Natural killer cell (primary cell): ENCODE data around the gene ZNF518A. TPM values are rescaled to one million over a fixed set of nuclear protein-coding genes. Genes with fewer than 3 reads are reported as not detected.

Experiments used
- ATAC-seq, 3 donors: fragments of 150-1000 bp in 2 of 3; fragments of 200-7000 bp in 1 of 3; cut with Tn5 transposase; 1 replicate in 1 of 3; 2 replicates in 2 of 3; pipeline ENCODE4 v1.10.0; 2021; ENCODE audit warnings: mild to moderate bottlenecking in 2 of 3, moderate library complexity in 2 of 3
- DNase-seq, 2 donors: peaks; one replicate each; pipeline versions ENCODE4 v3.0.0 to v3.0.0-alpha.2; 2013 to 2021; ENCODE audit warnings: mixed read lengths in 1 of 2
- H3K27ac ChIP-seq: one replicate; pipeline ENCODE4 v1.5.1; 2013; ENCODE audit warnings: mild to moderate bottlenecking, low read length
- H3K27me3 ChIP-seq: one replicate; pipeline ENCODE4 v1.6.1; 2013; ENCODE audit warnings: low read length; ENCODE audit not compliant: control insufficient read depth, insufficient read depth
- H3K36me3 ChIP-seq: one replicate; pipeline ENCODE4 v1.6.1; 2013; ENCODE audit warnings: low read length; ENCODE audit not compliant: control insufficient read depth, insufficient read depth
- H3K4me1 ChIP-seq: one replicate; pipeline ENCODE4 v1.6.1; 2013; ENCODE audit warnings: low read length; ENCODE audit not compliant: control insufficient read depth, insufficient read depth
- H3K4me3 ChIP-seq: one replicate; pipeline ENCODE4 v1.5.1; 2013; ENCODE audit warnings: low read length
- H3K9me3 ChIP-seq: one replicate; pipeline ENCODE4 v1.6.1; 2013; ENCODE audit warnings: low read length; ENCODE audit not compliant: control insufficient read depth, insufficient read depth
- H3K27ac Mint-ChIP-seq, 2 donors: one replicate each; pipeline ENCODE4 v1.8.0; 2022; ENCODE audit warnings: mild to moderate bottlenecking in 2 of 2, mixed read lengths in 2 of 2, moderate library complexity in 1 of 2
- H3K27me3 Mint-ChIP-seq, 2 donors: one replicate each; pipeline ENCODE4 v1.8.0; 2022; ENCODE audit warnings: low read depth in 2 of 2, mixed read lengths in 2 of 2
- H3K36me3 Mint-ChIP-seq: one replicate; pipeline ENCODE4 v1.8.0; 2022; ENCODE audit warnings: mixed read lengths
- H3K4me1 Mint-ChIP-seq, 2 donors: one replicate each; pipeline ENCODE4 v1.8.0; 2022; ENCODE audit warnings: mixed read lengths in 2 of 2
- H3K4me3 Mint-ChIP-seq: one replicate; pipeline ENCODE4 v1.8.0; 2022; ENCODE audit warnings: mild to moderate bottlenecking, moderate library complexity, mixed read lengths
- H3K9me3 Mint-ChIP-seq, 2 donors: one replicate each; pipeline ENCODE4 v1.8.0; 2022; ENCODE audit warnings: mixed read lengths in 2 of 2
- WGBS: methylation state at CpG from one replicate; pipeline ENCODE4 v1.1.7; 2013; ENCODE audit warnings: missing lambda C conversion rate; ENCODE audit not compliant: insufficient coverage; 5-methylcytosine and 5-hydroxymethylcytosine counted together
- intact Hi-C: fragments of 100-400 bp; cut with micrococcal nuclease; formaldehyde crosslinking; loops from one replicate; pipeline ENCODE4 v1.14.2; 2022
- total RNA-seq, 4 donors: library from RNA; stranded (reverse); fragments of 120-200 nt in 1 of 4; gene quantifications; one replicate each; pipeline versions ENCODE4 v1.2.3 to v1.2.4, GENCODE V29; 2013 to 2022
- TF ChIP-seq, protein P1 (sequence below): fragments of 200-600 bp; IDR thresholded peaks from one replicate; pipeline ENCODE4 v1.8.0; 2022; ENCODE audit warnings: antibody characterized with exemption

ZNF518A gene
- total RNA-seq, 3 donors from 2014 or later (not counting 1 experiment from before 2014, with no cell fraction given): 17.6 to 34.7 (median 21.8) TPM

- Histone ChIP-seq H3K4me3 (no peak overlapping the region), H3K36me3 (no peaks in the 10 kb centered on the region), H3K27me3 (no peaks in the 10 kb centered on the region), H3K27ac (no peak overlapping the region), H3K4me1 (no peaks in the 10 kb centered on the region), H3K9me3 (no peaks in the 10 kb centered on the region)
- H3K27me3 Mint-ChIP-seq: peaks cover 7 to 9% of the 10 kb centered on the region in 2 donors
- no peaks in the 10 kb centered on the region for H3K9me3 Mint-ChIP-seq
- WGBS: 64% methylated on average over 2 of the region's 2 CpGs
- no peak for DNase-seq
- ATAC-seq: no peak
- H3K27ac Mint-ChIP-seq: no peak overlapping the region
- TF ChIP-seq, protein P1, sequence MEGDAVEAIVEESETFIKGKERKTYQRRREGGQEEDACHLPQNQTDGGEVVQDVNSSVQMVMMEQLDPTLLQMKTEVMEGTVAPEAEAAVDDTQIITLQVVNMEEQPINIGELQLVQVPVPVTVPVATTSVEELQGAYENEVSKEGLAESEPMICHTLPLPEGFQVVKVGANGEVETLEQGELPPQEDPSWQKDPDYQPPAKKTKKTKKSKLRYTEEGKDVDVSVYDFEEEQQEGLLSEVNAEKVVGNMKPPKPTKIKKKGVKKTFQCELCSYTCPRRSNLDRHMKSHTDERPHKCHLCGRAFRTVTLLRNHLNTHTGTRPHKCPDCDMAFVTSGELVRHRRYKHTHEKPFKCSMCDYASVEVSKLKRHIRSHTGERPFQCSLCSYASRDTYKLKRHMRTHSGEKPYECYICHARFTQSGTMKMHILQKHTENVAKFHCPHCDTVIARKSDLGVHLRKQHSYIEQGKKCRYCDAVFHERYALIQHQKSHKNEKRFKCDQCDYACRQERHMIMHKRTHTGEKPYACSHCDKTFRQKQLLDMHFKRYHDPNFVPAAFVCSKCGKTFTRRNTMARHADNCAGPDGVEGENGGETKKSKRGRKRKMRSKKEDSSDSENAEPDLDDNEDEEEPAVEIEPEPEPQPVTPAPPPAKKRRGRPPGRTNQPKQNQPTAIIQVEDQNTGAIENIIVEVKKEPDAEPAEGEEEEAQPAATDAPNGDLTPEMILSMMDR: no peak
- no peaks in the 10 kb centered on the region for H3K4me1 Mint-ChIP-seq
- intact Hi-C loops: no loop called here
- H3K36me3 Mint-ChIP-seq: no peaks in the 10 kb centered on the region
- H3K4me3 Mint-ChIP-seq: no peak overlapping the region
Observed at GRCh38 chr10:96208271-96208670, 78.2 kb downstream of the ZNF518A start.

DNA sequence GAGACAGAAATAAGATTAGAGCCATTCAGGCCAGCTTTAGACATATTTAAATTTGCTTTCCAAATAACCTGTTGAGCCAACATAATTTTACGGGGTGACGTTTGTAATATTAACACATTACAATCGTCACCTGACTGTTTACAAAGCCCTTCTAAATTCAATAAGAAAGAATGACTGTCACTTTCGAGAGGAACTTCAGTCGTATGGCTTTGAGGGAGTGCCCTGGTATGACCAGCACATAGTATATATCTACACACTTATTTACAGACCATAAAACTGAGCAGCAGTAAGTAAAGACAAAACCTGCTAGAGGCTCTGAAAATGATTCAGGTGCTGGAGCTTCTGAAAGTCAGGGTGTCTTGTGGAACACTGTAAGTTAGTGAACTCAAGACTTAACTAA, 78.8 kb downstream of the ZNF518A start:
- Mint-ChIP-seq H3K4me3 (no peak overlapping the region), H3K4me1 (no peaks in the 10 kb centered on the region), H3K36me3 (no peaks in the 10 kb centered on the region), H3K9me3 (no peaks in the 10 kb centered on the region), H3K27me3 (peaks cover 9 to 10% of the 10 kb centered on the region in 2 donors), H3K27ac (no peak overlapping the region)
- TF ChIP-seq, protein P1: no peak
- ATAC-seq (no peak), DNase-seq (no peak)
- no peaks in the 10 kb centered on the region for H3K9me3 ChIP-seq
- WGBS: 90% methylated on average over 4 of the region's 5 CpGs
- H3K4me1 ChIP-seq: no peaks in the 10 kb centered on the region
- H3K27me3 ChIP-seq: no peaks in the 10 kb centered on the region
- H3K27ac ChIP-seq: no peak overlapping the region
- no peak overlapping the region for H3K4me3 ChIP-seq
- intact Hi-C loops: no loop called here
- no peaks in the 10 kb centered on the region for H3K36me3 ChIP-seq

- intact Hi-C loops: no loop called here
- TF ChIP-seq, protein P1: no peak
- Histone ChIP-seq H3K36me3 (peaks cover 2% of the 10 kb centered on the region), H3K4me3 (no peak overlapping the region), H3K9me3 (no peaks in the 10 kb centered on the region), H3K27ac (no peak overlapping the region), H3K4me1 (no peaks in the 10 kb centered on the region), H3K27me3 (no peaks in the 10 kb centered on the region)
- no peaks in the 10 kb centered on the region for H3K4me1 Mint-ChIP-seq
- H3K36me3 Mint-ChIP-seq: no peaks in the 10 kb centered on the region
- ATAC-seq: no peak
- no peak for DNase-seq
- H3K4me3 Mint-ChIP-seq: no peak overlapping the region
- H3K9me3 Mint-ChIP-seq: no peaks in the 10 kb centered on the region
- peaks cover 15 to 19% of the 10 kb centered on the region in 2 donors for H3K27me3 Mint-ChIP-seq
- H3K27ac Mint-ChIP-seq: no peak overlapping the region
Observed at GRCh38 chr10:96211764-96212163, 81.7 kb downstream of the ZNF518A start.

DNA sequence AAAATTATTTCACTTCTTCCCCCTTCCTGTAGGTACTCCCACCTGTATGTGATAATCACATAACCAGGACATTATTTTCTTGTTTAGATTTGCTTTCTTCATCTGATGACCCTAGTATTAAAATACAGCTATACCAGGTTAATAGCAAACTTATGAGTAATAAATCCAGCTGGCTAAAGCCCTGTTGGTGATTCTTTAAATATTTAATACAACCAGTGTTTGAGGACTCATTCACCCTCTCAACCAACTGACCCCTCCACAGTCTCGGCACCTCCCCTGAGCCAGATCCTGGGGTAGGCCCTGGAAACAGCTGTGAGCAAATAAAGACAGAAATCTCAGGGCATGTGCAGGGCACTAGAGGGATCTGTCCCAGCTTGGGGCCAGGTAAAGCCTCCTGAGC, 82.8 kb downstream of the ZNF518A start:
- peaks cover 2% of the 10 kb centered on the region for H3K36me3 ChIP-seq
- 100% methylated on average over 1 of the region's 1 CpG for WGBS
- TF ChIP-seq, protein P1: no peak
- ATAC-seq: no peak
- no peaks in the 10 kb centered on the region for H3K27me3 ChIP-seq
- H3K27ac ChIP-seq: no peak overlapping the region
- Mint-ChIP-seq H3K9me3 (no peaks in the 10 kb centered on the region), H3K4me3 (no peak overlapping the region), H3K27me3 (peaks cover 12 to 22% of the 10 kb centered on the region in 2 donors), H3K36me3 (no peaks in the 10 kb centered on the region), H3K27ac (no peak overlapping the region), H3K4me1 (no peaks in the 10 kb centered on the region)
- no peaks in the 10 kb centered on the region for H3K4me1 ChIP-seq
- intact Hi-C loops: no loop called here
- no peak overlapping the region for H3K4me3 ChIP-seq
- no peaks in the 10 kb centered on the region for H3K9me3 ChIP-seq
- DNase-seq: no peak
